ENCODE data around the gene HAAO.
A peak's percentile ranks its signal among the peaks of the same experiment; 100 is the strongest.
"Not testable (repeated sequence)": the region's sequence is repeated elsewhere in the genome, so short reads cannot be mapped to it uniquely, and the experiment has no call there.

The HAAO gene

DNA sequence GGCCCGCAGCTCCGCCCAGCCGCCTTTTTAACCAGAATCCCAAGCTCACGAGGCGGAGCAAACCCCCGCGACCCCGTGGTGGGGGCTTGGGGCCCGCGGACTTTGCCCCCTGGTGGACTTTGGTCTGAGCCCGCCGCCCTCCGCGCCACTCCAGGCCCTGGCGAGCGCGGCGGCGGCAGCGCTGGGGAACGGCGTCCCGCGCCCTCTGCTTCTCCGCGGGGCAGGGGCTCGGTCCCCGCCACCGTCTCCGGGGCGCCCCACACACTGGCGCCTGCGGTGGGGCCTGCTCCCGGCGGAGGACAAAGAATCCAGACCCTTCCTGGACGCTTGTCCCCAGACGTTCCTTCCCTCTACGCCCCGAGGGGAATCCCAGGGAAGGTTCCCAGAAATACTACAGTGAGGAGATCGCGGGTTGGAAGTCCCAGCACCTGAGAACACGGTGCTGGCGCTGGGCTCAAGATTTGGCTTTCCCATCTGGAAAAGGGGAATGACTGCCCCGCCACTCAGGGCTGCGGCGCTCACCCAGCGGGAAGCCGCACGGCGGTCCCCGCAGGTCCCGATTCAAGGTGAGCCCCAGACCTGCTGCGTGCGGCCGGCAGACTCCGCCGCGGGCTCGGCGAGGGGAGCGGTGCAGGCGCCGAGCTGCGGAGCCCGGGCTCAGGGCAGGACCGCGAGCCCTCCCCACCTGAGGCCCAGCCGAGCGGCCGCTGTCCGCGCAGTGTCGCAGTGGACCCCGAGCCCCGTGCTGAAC lies at the start of gene HAAO:
HAAO (minus strand) TSS at position 1 of the 751 bp plus-strand sequence. CDS start 47 bp downstream, outside the sequence.
- no peak for DNase-seq

DNA sequence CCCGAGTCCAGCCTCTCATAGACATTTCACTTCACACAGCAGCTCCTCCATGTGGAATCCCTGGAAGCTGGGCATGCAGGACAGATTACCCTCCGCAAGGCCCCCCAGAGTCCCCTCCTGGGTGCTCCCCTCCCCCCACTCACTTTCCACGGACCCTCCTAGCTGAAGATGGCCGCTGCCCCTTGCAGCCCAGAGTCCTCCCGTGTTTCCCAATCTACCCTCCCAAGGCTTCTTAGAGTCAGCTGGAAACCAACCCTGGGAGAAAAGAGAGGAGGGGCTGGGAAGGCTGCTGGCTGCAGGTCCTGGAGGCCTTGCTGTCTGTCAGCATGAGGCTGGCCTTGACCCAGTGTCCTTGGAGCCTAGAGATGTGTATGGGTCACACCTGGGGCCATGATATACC lies 49.0 kb upstream of the HAAO start:
- no peak for DNase-seq

DNA sequence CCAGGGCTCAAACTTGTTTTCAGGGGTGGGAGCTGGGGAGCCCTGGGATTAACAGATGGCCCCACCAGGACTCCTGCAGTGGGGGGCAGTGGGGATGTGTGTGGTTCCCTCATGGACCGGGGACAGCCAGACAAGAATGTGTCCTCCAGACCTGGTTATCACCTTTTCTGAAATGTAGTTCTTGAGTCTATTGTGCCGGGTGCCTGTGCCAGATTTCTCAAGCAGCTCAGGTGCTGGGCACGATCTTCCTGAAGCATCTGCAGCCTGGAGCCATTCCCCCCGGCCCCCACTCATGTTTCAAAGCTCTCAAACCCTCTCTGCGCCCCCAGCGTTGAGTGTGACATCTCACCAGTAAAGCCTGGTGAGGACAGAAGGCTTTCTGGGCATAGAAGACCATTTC lies 48.4 kb upstream of the HAAO start:
- DNase-seq, result no peak

DNA sequence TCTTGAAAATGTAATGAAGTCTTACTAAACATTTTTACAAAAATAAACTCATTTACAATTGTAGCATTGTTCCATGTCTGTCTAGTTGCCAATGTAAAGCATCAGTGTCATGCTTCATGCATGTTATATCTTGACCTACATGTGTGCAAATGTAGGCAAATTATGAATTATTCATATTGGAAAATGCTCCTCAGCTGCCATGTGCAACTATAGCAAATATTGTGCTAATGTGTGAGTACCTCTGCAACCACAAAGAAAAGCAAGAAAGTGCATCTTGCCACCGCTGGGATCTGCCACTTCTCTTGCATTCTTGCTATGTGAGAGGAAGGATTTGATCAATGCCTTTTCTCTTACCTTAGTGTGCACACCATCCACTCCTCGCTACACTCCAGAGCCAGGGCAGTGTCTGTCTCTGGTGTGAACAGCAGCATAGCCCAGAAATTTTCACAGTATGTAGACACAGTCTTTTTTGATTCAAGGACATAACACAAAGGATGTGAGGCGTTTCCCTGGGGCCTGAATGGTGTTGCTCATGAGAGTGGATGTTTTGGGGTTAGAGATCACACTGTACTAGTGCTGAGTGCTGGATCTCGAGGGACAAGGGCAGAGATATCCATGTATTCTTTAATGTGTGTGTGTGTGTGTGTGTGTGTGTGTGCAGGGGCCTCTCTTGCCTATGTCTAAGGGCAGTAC lies 47.6 kb upstream of the HAAO start:
- no peak for DNase-seq

DNA sequence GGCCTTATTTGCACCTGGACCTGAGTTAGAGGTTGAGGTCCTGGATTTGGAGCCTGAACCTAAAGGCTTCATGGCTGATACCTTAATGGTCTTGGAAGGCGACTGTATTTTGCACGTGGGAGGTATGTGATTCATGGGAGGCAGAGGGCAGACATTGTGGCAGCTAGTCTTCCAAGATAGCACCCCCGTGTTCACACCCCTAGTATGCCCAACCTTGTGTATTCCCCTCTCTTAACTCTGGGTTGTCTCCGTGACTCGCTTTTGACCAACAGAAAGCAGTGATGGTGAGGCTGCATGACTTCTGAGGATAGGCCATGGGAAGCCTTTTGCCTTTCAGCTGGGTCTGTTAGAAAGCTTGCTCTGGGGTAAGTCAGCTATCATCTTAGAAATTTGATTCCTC lies 45.8 kb upstream of the HAAO start:
- DNase-seq, result no peak

DNA sequence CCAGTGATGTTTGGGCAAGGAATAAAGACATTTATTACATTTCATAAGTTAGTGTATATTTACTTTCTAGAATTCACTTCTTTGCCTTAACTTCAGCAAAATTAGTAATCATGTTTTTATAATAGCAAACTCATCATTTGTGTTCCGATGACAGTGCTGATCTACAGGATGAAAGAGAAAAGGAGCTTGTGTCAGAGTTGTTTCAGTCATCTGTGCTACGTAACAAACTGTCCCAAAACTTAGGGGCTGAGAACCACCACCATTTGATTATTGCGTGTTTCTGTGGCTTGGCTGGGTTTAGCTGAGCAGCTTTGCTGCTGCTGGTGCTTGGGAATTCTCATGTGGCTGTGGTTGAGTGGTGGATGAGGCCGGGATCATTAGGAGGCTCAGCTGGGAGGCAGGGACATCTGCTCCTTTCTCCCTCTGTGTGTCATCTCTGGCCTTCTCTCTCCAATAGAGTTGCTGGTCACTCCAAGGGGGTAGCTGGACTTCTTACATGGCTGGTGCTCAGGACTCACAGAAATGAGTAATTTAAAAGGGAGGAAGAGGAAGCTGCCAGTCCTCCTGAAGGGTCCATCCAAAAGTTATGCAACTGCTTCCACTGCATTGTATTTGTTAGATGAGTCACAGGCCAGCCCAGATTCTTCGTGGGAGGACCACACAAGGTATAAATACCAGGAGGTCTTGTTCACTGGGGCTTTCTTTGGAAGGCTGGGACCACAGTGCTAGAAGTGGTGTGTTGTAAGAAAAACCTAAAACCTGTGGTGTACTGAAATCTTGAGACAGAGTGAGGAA lies 43.4 kb upstream of the HAAO start:
- no peak for DNase-seq

DNA sequence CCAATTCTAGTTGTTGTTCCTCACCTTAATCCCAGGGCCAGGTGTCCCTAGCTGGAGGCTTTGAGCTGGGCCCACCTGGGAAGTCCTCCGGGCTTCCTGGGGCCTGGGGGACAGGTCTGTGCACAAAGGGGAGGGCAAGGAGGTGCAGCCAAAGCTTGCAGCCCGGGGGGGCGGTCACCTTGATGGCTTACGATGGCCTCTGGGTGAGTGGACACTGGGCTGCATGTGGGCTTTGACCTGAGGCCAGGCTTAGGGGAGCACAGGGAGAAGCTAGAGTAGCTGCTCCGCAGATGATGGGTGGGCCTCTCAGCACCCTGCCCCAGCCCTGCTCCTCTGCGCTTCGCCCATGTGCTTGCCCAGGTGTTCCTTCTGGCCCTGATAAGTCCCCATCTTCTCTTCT lies 41.8 kb upstream of the HAAO start:
- DNase-seq, result no peak

DNA sequence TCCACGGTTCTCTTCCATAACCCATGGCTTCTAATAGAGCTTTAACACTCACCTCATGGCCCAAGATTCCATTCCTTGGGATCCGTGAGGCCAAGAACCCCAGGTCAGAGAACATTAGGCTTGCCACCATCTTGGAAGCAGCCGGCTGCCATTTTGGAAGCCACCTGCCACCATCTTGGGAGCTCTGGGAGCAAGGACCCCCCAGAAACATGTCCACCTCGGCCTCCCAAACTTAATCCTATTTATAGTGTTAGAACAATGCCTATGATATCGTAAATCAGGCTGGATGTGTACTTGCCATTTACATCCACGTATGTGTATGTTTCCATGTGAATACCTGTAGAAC lies 39.9 kb upstream of the HAAO start:
- no peak for DNase-seq

DNA sequence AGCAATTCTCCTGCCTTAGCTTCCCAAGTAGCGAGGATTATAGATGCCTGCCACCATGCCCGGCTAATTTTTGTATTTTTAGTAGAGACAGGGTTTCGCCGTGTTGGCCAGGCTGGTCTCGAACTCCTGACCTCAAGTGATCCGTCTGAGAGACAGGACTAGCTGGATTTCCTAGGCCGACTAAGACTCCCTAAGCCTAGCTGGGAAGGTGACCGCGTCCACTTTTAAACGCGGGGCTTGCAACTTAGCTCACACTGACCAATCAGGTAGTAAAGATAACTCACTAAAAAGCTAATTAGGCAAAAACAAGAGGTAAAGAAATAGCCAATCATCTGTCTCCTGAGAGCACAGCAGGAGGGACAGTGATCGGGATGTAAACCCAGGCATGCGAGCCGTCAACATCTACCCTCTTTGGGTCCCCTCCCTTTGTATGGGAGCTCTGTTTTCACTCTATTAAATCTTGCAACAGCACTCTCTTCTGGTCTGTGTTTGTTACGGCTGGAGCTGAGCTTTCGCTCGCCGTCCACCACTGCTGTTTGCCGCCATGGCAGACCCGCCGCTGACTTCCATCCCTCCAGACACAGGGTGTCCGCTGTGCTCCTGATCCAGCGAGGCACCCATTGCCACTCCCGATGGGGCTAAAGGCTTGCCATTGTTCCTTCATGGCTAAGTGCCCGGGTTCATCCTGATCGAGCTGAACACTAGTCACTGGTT lies 39.3 kb upstream of the HAAO start:
- DNase-seq, result not testable (repeated sequence)

DNA sequence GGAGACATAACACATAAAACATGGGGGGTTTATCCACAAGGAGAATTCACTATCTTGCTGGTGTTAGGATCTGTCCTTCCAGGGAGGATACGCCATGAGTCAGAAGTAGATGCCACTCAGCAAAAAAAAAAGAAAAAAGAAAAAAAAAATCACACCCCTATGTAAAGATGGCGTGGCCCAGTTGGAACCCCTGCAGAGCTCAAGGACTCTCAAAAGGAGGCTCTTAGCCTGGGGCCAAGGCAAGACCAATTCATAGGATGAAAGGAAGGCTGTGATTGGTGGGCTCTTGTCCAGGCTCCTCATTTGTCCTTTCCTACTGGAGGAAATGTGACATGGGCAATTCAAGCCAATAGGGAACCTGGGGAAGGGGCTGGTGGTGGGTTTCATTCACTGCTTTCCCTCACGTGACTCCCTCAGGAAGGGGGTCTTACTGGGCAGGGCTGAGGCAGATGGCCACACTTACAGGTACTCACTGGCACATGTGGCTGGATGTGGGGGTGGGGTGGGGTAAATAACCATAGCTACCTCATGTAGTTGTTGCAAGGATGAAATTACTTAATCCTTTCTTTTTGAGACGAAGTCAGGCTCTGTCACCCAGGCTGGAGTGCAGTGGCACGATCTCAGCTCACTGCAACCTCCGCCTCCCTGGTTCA lies 38.7 kb upstream of the HAAO start:
- no peak for DNase-seq

DNA sequence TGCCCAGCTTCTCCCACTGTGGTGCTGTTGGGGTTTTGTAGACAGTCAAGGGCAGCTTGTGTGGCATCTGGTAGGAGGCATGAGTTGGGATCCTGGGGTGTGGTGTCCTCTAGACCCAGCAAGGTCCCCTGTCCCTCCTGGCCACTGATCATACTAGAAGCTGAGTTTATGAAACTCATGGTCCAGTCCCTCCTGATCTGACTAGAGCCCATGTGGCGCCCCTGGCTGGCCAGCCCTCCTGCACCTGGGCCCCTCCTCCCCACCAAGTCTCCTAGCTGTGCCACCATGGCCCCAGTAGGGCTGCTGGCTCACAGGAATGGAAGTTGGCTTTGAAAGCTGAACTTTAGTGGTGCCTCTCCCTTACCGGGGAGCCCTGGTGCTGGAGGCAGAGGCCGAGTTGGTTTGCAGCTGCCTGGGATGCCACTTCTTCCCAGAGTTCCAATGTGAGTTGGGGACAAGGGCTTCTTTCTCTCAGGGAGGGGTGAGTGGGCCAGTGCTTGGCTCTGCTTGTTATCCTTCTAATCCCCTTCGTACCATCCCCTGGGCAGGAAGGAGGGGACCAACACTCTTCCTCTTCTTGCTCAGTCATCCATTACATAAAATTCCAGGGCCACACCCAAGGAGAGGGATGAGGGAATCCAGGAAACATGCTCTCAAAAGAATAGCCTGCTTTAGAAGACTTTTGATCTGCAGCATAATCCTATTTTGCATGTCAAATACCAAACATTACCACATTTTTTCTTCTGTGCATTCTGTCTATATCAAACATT lies 37.5 kb upstream of the HAAO start:
- no peak for DNase-seq

DNA sequence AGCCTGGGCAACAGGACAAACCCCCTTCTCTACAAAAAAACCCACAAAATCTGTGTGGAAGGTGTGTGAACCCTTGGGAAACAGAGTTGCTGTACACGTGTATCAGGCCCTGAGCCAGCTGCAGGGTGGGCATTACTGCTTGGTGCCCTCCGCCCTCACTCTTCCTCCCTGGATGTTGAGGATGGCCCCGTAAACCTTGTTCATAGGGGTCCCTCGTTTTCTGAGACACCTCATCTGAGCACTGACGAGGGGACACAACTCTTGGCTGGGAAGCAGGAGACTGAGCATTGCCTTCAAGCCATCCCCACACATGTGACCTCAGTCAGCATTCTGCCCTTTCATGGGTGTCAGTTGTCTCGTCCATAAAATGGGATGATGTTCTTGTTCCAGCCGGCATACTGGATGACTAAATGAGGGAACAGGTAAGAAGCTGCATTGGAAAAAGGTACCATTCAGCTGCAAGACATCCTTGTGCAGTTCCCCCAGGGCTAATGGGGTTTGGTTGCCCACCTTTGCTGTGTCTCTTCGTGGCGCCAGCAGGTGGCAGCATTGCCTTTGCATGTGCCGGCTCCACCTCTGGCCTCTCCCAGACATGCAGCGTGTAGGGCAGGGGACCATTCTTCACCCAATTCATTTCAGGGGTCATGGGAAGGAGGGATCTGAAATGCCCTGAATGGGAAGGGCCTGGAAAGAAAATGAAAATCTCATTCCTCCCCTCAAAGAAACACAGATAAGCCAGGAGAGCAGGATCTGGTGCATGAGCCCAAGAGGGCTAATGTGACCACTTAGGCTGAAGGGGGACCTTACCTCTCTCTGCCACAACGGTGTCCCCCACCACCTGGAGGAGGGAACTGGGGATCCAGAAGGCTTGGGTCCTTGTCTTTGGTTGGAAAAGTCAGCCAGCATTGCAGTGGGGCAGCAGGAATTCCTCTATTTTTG lies 36.4 kb upstream of the HAAO start:
- peak; percentile 42 for DNase-seq

DNA sequence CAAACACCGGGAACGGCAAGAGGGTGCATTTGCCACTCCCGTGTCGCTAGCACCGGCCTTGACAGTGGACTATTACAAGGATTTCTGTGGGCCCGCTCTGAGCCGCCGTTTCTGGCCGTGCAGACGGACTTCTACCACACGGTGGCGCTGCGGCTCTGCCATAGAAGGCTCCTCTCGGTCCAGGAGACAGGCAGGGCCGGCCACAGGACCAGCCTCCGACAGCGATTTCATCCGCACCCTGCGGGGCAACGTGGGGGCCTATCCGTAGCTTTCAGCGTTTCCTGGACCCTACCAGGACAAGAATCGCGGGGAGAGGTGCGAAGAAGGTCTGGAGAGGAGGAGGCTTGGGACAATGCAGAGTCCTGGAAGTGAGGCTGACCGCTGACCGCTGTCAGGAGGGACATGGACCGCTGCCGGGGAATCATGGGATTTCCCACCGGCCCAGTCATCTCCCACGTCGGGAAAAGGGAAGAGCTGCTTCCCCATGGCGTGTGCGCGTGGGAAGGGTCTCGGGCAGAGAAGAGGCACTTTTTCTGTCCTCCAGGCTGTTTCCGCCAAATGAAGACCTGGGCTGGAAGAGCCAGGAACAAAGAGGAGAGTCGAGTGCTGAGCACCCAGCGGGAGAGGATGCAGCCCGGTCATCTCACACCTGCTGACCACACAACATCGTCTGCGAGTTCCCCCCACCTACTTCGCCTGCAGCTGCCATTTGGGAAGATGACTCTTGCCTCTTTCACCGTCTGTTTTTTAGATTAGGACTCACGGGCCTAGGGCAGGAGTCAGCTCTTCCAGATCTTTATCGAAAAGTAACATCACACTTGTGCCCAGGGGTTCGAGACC lies 35.5 kb upstream of the HAAO start:
- peak; percentile 61 for DNase-seq

DNA sequence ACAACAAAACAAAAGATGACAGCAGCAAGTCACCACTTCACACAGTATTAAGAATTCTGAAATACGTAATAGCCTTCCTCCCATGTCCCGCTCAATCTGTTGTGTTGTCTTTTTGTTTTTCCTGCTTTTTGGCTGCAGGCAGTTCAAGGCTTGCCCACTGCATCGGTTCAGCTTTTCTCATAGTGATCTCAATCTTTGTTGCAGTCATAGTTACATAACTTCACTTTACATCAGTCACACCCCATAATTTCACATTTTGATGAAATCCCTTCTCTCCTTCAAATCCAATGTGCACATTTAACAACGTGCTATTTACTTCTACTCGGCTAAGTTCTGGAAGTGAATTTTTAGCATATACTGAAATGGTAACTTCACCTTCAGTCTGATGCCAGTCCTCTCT lies 33.8 kb upstream of the HAAO start:
- no peak for DNase-seq

DNA sequence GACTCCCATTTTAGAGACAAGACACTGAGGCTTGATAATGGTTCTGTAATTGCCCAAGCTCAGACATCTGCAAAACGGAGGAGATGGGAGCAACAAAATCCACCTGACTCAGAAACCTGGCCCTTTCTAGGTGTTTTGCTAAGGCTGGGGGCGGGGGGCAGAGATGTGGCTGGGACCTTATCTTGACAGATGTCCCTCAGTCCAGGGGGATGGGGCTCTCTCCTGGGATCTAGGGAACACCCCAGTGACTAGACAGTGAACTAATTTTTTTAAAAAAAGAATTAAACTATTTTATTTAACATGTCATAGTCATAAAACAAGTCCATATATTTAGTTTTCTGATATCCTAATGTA lies 32.0 kb upstream of the HAAO start:
- no peak for DNase-seq

DNA sequence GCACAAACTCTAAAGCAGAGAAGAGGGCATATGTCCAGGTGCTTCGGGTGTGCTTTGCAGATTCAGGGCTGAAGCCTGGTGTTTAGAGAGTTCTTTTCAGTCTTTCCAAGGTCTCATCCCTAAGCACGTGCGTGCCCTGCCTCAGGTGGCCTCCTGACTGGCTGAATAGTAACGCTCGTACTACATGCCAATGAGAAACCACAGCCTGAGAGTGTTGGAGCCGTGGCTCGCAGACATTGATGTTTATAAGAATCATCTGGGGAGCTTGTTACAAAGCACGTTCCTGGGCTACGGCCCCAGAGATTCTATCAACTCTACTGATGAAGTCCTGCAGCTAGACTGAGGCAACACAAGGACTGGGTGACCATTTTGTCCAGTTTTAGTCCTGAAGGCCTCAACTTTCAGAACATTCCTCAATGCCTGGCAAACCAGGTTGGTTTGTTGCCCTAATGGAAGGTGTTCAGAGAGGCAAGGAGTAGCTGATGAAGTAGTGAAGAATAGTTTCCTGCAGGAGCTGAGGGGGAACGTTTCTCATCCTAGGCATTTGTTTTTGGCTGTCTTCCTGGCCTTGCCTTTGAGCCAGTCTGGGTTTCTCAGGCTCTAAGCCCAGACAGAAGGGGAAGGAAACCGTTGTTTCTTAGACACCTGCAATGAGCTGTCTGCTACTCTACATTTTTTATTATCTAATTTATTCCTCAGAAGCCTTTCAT lies 31.5 kb upstream of the HAAO start:
- no peak for DNase-seq

DNA sequence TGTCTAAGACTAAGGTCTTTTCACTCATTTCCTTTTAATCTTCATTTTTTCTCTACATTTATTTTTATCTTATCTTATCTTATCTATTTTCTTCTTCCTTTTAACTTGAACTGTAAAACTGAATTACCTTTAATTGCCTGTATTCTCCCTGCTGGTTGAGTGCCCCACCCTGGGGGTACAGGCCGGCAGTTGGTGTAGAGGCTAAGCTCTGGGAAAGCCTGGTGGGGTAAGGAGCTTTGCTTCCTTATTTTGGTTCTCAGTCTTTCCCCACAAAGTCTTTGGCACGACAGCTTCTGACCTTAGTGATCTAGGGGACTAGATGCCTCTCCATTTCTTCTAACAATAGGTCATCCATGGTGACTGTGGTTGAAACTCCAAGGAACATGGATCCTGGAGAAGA lies 26.8 kb upstream of the HAAO start:
- no peak for DNase-seq

DNA sequence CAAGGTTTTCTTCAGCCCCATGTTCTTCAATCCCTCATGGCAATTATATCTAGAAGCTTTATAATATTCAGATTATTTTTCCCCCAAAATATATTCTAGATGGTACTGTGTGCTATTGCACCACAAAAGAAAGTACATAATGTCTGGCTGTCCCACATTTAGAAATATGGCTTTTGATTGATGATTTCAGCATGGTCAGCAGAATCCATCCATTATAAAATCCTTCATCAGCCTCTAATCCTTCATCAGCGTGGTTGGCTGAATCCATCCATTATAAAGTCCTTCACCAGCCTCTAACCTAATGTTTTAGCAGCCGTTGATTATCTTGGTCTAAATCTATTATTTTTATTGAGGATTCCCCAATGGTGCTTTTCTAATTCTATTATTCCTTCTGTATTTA lies 23.3 kb upstream of the HAAO start:
- DNase-seq, result no peak

DNA sequence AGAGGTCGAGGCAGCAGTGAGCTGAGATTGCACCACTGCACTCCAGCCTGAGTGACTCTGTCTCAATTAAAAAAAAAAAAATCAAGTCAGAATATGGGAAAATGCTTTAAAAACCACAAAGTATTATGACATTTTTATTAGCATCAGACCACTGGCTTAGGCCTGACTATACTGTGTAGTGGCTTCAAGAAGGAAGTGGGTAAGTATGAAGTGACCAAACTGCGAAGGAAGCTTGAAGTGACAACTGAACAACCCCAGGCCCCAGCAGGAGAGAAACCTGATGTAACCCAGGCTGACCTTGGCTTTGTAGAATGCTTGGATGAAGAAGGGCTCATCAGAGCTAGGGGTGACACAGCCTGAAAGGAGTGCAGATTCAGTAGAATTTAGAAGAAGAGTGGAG lies 21.4 kb upstream of the HAAO start:
- no peak for DNase-seq
